Fibroblast of skin of left quadriceps (primary cell): Measurements from ENCODE around the gene SYNJ2.
"Not testable (repeated sequence)": the region's sequence is repeated elsewhere in the genome, so short reads cannot be mapped to it uniquely, and the experiment has no call there.

Experiments
- DNase-seq, 2 experiments: peaks; one replicate each; pipeline ENCODE4 v3.0.0-alpha.2; 2013; ENCODE audit warnings: low read depth in 2 of 2

The SYNJ2 gene

GRCh38 chr6:157954150-157955117 lies 27.2 kb upstream of the SYNJ2 start:
- DNase-seq, result no peak

- no peak for DNase-seq
Observed at GRCh38 chr6:157955675-157956074, 26.0 kb upstream of the SYNJ2 start.

DNA sequence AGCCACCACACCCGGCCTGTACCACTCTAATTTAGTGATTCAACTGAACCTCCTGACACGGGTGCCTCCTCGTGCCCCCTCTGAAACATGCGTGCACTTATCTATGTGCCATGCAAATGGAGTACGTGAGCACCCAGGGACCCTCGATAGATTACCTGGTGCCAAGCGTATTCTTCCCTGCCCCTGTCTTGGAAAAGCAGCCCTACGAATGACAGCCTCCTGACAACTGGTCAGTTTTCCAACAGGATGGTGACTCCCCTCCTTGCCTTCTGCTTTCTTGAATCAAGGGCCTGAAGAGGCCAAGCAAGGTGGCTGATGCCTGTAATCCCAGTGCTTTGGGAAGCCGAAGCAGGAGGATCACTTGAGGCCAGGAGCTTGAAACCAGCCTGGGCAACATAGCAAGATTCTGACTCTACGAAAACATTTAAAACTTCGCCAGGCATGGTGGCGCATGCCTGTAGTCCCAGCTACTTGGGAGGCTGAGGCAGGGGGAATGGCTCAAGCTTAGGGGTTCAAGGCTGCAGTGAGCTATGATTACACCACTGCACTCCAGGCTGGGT lies 25.4 kb upstream of the SYNJ2 start:
- no peak for DNase-seq

DNA sequence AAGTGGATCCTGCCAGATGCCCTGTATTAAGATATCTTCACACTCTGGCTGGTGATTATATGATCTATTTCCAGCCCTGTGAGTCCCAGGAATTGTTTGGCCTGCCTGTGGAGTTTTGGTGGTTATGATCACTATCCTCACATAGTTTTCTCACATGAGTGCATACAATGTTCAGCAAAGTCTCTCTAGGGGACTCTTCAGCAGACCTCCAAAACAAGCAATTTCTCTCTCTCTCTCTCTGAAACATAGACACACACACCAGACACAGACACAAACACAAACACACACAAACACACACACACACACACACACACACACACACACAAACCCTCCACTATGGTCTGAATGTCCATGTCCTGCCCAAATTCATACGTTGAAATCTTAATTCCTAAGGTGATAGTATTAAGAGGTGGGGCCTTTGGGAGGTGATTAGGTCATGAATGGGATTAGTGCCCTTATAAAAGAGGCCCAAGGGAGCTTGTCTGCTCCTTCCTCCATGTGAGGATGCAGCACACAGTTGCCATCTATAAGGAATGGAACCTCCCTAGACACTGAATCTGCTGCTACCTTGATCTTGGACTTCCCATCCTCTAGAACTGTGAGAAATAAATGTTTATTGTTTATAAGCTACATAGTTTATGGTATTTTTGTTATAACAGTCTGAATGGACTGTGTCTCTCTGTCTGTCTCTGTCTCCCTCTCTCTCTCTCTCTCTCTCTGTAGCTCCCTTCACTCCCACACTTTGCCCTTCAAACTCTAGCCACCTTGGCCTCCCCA lies 22.0 kb upstream of the SYNJ2 start:
- no peak for DNase-seq

GRCh38 chr6:157961153-157961831 lies 20.4 kb upstream of the SYNJ2 start:
- no peak for DNase-seq

- no peak for DNase-seq
Observed at GRCh38 chr6:157961832-157962575, 19.7 kb upstream of the SYNJ2 start.

DNA sequence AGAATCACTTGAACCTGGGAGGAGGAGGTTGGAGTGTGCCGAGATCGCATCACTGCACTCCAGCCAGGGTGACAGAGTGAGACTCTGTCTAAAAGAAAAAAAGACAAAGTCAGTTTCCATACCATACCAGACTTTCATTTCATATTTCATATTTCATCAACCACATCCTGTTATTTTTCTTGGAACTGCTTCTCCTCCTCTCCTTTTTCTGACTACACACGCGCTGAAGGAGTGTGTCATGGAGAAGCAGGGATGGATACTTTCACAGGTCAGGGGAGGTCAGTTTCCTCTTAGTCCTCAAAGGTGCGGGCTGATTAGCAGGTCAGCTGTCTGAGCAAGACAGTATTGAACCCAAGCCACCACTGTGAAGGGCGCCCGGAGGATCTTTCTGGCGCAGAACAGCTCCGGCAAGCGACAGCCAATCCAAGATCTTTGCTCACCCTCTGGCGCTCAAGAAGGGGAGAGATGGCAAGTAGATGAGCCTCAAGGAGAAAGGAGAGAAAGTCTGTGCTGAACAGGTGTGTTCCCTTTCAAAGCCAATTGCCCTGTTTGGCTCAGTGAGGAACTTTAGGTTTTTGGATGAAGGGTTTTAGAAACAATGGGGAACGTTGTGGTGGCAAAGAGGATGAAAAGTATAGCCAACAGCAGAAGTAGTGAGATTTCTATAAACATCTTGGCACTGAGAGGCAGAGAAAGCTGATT lies 18.9 kb upstream of the SYNJ2 start:
- DNase-seq, result peak; percentile 37 to 38

- no peak for DNase-seq
Observed at GRCh38 chr6:157964100-157964499, 17.6 kb upstream of the SYNJ2 start.

- no peak for DNase-seq
Observed at GRCh38 chr6:157965387-157965786, 16.3 kb upstream of the SYNJ2 start.

DNA sequence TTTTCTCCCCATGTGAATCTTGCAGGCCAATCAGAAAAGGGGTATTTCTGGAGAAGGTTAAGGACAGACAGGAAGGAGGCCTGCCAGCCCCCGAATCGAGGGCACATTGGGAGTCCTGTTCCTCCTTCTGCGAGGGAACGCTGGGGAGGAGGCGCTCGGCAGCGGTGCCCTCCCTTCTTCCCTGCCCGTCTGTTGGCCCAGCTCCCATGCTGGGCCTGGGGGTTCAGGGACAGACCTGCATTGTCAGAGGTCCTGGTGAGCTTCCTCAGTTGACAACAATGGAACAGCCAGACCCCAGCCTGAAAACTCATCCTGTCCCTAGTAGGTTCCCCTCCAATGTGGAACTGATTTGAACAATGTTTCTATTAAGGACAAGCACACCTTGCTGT lies 15.1 kb upstream of the SYNJ2 start:
- DNase-seq, result no peak

GRCh38 chr6:157967020-157967419 lies 14.6 kb upstream of the SYNJ2 start:
- no peak for DNase-seq

- DNase-seq, result no peak
Observed at GRCh38 chr6:157967486-157967885, 14.2 kb upstream of the SYNJ2 start.

DNA sequence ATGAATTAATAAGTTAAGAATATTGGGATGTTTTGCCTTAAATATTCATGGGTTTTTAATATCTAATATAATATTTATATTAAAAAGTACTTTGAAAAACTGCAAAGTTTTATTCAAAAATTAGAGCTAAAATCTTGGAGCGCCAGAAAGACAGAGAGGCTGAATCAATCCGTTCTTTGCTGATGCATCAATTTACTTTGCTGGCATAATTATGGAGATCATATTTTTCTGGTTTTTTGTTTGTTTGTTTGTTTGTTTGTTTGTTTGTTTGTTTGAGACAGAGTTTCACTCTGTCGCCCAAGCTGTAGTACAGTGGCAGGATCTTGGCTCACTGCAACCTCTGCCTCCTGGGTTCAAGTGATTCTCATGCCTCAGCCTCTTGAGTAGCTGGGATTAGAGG lies 9.5 kb upstream of the SYNJ2 start:
- not testable (repeated sequence) for DNase-seq

- no peak for DNase-seq
Observed at GRCh38 chr6:157974341-157974894, 7.2 kb upstream of the SYNJ2 start.

DNA sequence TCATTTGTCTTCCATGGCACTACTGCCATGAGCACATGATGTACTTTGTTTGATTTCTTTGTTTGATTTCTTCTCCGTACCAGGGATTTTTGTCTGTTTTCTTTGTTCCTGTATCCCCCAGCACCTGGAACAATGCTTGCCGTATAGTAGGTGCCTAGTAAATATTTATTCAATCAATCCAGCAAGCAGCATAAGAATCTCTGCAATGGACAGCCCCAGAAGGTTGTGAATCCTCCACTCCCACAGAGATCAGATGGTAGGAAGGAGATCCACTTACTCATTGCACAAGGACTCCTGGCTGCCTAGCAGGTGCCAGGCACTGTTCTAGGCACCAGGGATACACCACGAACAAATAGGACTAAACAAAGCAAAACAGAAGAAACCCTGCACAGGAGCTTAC lies 6.7 kb upstream of the SYNJ2 start:
- DNase-seq, result no peak

DNA sequence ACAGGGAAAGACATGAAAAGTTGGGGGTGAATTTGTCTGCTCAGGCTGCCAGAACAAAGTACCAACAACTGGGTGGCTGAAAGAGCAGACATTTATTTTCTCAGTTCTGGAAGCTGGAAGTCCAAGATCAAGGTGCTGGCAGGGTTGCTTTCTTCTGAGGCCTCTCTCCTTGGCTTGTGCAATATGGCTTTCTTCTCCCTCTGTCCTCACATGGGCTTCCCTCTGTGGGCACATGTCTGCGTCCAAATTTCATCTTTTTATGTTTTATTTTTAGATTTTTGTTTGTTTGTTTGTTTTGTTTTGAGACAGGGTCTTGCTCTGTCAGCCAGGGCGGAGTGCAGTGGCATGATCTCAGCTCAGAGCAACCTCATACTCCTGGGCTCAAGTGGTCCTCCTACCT lies 6.2 kb upstream of the SYNJ2 start:
- no peak for DNase-seq

GRCh38 chr6:157976345-157977175 lies 5.1 kb upstream of the SYNJ2 start:
- DNase-seq, result no peak

DNA sequence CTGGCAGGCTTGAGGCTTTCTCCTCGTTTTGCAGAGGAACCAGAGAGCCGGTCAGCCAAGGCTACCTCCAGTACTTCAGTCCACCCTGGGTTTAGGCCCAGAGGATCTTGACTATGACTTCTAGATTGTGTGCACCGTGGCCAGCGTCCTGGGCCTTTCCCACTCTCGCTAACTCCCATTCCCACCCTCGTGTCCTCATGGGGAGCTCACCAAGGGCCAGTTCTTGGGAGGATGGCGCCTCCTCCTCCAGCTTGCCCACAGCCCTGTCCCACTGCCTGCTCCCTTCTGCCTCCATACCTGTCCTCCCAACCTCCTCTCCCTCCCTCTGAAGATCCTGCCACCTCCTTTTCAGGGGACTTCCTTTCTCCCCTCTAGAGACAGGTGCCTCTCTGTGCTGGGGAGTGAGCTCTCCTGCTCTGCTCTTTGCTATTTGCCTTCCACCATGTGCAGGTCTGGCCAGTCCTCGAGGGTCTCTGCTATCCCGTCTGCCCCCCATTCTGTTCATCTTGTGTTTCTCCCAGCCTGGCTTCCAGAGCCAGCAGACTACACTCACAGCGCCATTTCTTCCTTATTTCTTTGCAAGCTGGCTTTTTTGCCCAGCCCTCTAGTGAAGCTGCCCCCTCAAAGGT lies 4.4 kb upstream of the SYNJ2 start:
- no peak for DNase-seq
